GM13976 (cell line): ENCODE results near the gene MVB12B.

Experiments used
- DNase-seq: peaks from one replicate; pipeline ENCODE4 v3.0.0; 2012; ENCODE audit warnings: low spot score
- in situ Hi-C: fragments of 300-500 bp; cut with MboI; formaldehyde crosslinking; loops from one replicate; pipeline ENCODE4 v1.12.0; 2022; ENCODE audit warnings: low sequenced_read_pairs, mixed read lengths, inconsistent platforms; ENCODE audit not compliant: unreplicated experiment
- TF ChIP-seq, protein P1 (sequence below): IDR thresholded peaks from 2 replicates; pipeline ENCODE4 v1.5.1; 2012; ENCODE audit warnings: borderline replicate concordance, mild to moderate bottlenecking; ENCODE audit not compliant: insufficient read depth; ENCODE audit errors: extremely low read depth, missing control alignments, control extremely low read depth

MVB12B gene

DNA sequence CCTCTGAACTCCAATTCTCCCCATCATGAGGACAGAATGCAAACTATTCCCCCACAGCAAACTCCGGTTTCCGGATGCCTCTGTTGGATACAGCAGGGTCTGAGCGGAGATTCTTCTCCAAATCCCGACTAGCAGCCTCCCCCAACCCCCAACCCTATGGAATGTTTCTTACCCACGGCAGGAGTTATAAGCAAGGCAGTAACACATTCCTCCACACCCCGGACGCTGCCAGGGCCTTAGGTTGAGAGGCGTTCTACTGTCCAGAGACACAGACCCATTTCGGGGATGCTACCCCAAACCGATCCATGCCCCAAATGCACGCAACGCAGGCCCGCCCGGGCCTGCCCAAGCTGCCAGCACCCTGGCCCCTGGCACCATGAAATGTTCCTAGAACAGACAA, 201.5 kb downstream of the MVB12B start:
- in situ Hi-C loops, result no loop called here
- TF ChIP-seq, protein P1, sequence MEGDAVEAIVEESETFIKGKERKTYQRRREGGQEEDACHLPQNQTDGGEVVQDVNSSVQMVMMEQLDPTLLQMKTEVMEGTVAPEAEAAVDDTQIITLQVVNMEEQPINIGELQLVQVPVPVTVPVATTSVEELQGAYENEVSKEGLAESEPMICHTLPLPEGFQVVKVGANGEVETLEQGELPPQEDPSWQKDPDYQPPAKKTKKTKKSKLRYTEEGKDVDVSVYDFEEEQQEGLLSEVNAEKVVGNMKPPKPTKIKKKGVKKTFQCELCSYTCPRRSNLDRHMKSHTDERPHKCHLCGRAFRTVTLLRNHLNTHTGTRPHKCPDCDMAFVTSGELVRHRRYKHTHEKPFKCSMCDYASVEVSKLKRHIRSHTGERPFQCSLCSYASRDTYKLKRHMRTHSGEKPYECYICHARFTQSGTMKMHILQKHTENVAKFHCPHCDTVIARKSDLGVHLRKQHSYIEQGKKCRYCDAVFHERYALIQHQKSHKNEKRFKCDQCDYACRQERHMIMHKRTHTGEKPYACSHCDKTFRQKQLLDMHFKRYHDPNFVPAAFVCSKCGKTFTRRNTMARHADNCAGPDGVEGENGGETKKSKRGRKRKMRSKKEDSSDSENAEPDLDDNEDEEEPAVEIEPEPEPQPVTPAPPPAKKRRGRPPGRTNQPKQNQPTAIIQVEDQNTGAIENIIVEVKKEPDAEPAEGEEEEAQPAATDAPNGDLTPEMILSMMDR, result no peak
- no peak for DNase-seq

DNA sequence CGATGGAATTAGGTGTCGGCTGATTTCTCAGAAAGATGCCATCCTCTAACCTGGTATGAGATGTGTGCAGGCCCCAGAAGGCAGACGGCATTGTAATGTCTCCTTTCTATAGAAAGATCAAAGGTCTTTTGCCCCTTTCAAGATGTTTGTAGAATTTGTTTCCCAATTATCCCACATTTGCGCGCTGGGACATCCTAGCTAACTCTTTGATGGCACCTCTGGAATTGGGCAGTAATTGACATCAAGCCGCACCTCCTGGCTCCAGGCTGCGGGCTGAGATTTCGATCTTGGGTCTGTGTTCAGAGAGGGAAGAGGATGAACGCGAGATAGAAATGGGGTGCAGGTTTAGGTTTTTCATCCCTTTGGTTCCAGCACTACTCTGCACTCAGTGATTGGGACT, 202.3 kb downstream of the MVB12B start:
- TF ChIP-seq, protein P1, result no peak
- DNase-seq, result no peak
- in situ Hi-C loops, result no loop called here

DNA sequence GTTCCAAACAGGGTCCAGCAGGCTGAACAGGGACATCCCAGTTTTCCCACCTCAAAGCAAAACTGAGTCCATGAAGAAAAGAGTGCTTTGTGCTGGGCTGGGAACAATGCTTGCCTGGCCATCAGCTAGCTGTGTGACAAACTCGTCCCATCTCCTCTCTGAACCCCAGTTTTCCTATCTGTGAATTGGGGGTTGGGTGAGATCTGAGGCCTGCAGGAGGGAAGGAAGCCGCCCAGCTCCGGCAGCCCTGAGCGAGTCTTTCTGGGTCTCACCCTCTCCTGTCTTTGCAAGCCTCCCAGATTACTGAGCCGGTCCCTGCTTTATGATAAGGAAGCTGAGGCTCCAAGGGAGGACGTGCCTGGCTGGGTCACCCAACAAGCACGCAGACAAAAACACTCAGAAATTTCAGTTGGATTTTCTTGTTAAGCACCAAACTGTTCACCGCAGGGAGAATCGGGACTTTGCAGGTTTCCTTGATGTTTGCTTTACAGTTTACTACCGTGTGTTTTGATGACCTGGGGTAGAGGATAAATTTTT, 204.5 kb downstream of the MVB12B start:
- no peak for DNase-seq
- in situ Hi-C loops, result no loop called here
- TF ChIP-seq, protein P1, result no peak

DNA sequence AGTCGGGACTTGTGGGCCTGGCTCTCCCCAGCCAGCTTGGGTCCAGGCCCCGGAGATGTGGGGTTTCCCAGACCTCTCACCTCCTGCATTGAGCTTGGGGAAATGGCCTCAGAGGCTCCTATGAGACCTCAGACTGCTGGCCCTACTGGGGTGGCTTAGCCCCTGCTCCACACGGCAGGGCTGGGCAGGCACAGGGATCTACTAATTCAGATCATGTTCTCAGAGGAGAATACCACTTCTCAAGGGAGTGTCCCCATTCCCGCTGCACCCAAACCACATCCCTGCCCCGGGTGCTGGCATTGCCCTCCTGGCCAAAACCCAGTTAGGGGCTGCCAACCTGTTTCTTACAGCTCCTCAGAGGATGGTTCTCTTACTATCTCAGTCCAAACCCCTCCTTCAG, 205.0 kb downstream of the MVB12B start:
- in situ Hi-C loops, result no loop called here
- no peak for DNase-seq
- TF ChIP-seq, protein P1, result no peak

DNA sequence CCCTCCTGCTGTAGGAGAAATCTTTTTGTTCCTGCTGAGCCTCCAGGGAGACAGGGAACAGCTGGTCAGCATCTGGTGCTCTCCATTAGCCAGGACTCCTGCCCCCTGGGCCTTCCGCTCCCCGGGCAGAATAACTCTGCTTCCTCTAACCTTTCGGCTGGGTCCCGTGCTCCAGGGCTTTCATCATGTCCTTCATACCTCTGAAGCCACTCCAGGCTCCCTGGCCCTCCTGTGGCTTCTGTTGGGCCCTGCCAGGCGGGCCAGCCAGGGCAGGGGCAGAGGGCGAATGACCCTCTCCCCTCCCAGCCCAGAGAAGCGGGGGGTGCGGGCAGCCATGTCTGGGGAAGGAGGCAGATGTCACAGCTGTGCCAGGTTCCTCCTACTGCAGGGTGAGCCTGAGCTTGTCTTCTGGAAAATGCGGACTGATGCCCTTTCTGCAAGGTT, 205.4 kb downstream of the MVB12B start:
- in situ Hi-C loops, result no loop called here
- DNase-seq, result no peak
- TF ChIP-seq, protein P1, result no peak

DNA sequence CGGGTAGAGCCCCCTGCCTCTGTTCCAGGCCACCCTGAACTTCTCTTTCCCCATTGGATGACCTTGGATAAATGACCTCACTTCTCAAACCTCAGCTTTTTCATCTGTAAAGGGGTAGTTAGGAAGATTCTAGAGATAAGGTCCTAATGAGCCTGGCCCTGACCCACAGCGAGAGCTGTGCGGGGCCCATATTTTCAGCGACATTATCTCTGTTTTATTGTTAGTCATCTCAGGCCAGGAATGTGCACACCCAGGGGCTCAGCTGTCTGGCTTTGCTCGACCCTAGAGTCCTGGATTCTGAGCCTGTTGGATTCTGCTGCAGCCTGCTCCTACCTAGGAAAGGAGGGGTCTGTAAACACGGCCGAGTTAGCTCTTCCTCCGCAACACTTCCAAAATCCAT, 205.9 kb downstream of the MVB12B start:
- in situ Hi-C loops, result no loop called here
- TF ChIP-seq, protein P1, result no peak
- DNase-seq, result no peak
